ENCODE measurements around the gene MED13L.

Gene MED13L

GRCh38 chr12:115934046-115934445 is 343.4 kb downstream of the MED13L start:
- TF ChIP-seq ZNF565 (CRISPR knock-in tag; conservative IDR thresholded peaks at IDR 0.05; ENCODE audit: low read depth) (no peak), ZFP3 (CRISPR knock-in tag; IDR thresholded peaks at IDR 0.05) (no peak), CSRNP3 (CRISPR knock-in tag; IDR thresholded peaks at IDR 0.05) (no peak), ZC3H10 (CRISPR knock-in tag; IDR thresholded peaks at IDR 0.05) (no peak), TCF4 (CRISPR knock-in tag; IDR thresholded peaks at IDR 0.05; ENCODE audit: borderline replicate concordance) (no peak), OSR1 (CRISPR knock-in tag; IDR thresholded peaks at IDR 0.05) (no peak), TSHZ2 (CRISPR knock-in tag; IDR thresholded peaks at IDR 0.05) (no peak), CREB5 (CRISPR knock-in tag; IDR thresholded peaks at IDR 0.05; ENCODE audit: low read depth) (no peak), SNAI2 (CRISPR knock-in tag; IDR thresholded peaks at IDR 0.05) (no peak), PATZ1 (CRISPR knock-in tag; IDR thresholded peaks at IDR 0.05; ENCODE audit: borderline replicate concordance) (no peak), RARB (CRISPR knock-in tag; IDR thresholded peaks at IDR 0.05) (no peak), TOX (CRISPR knock-in tag; IDR thresholded peaks at IDR 0.05; ENCODE audit: borderline replicate concordance) (no peak)
- no peak for ATAC-seq

- no peak for ATAC-seq
- TF ChIP-seq BACH2 (CRISPR knock-in tag; IDR thresholded peaks at IDR 0.05; ENCODE audit: borderline replicate concordance): no peak
- no peak for TF ChIP-seq CSDC2 (CRISPR knock-in tag; IDR thresholded peaks at IDR 0.05)
- no peak for TF ChIP-seq ZNF565 (CRISPR knock-in tag; conservative IDR thresholded peaks at IDR 0.05; ENCODE audit: low read depth)
- TF ChIP-seq OSR1 (CRISPR knock-in tag; IDR thresholded peaks at IDR 0.05): no peak
- no peak for TF ChIP-seq ZNF70 (CRISPR knock-in tag; IDR thresholded peaks at IDR 0.05)
- TF ChIP-seq TSHZ2 (CRISPR knock-in tag; IDR thresholded peaks at IDR 0.05): no peak
- no peak for TF ChIP-seq TCF4 (CRISPR knock-in tag; IDR thresholded peaks at IDR 0.05; ENCODE audit: borderline replicate concordance)
- no peak for TF ChIP-seq PPARA (CRISPR knock-in tag; IDR thresholded peaks at IDR 0.05; ENCODE audit: borderline replicate concordance)
- no peak for TF ChIP-seq ZC3H10 (CRISPR knock-in tag; IDR thresholded peaks at IDR 0.05)
- no peak for TF ChIP-seq CREB5 (CRISPR knock-in tag; IDR thresholded peaks at IDR 0.05; ENCODE audit: low read depth)
- no peak for TF ChIP-seq CSRNP3 (CRISPR knock-in tag; IDR thresholded peaks at IDR 0.05)
Observed at GRCh38 chr12:115932066-115932465, 345.4 kb downstream of the MED13L start.
